ENCODE results near the gene GAS7.

Gene GAS7

GRCh38 chr17:10053782-10054540, 144.4 kb downstream of the GAS7 start:
- no peak for DNase-seq (ENCODE audit: low read depth in 2 of 3, low spot score in 2 of 3)

GRCh38 chr17:10052106-10052813, 146.1 kb downstream of the GAS7 start:
- DNase-seq (ENCODE audit: low read depth in 2 of 3, low spot score in 2 of 3): no peak

GRCh38 chr17:10051112-10051511, 147.3 kb downstream of the GAS7 start:
- no peak for DNase-seq (ENCODE audit: low read depth in 2 of 3, low spot score in 2 of 3)

GRCh38 chr17:10050597-10051101, 147.8 kb downstream of the GAS7 start:
- no peak for DNase-seq (ENCODE audit: low read depth in 2 of 3, low spot score in 2 of 3)

GRCh38 chr17:10048629-10049350, 149.6 kb downstream of the GAS7 start:
- DNase-seq (ENCODE audit: low read depth in 2 of 3, low spot score in 2 of 3): no peak

DNA sequence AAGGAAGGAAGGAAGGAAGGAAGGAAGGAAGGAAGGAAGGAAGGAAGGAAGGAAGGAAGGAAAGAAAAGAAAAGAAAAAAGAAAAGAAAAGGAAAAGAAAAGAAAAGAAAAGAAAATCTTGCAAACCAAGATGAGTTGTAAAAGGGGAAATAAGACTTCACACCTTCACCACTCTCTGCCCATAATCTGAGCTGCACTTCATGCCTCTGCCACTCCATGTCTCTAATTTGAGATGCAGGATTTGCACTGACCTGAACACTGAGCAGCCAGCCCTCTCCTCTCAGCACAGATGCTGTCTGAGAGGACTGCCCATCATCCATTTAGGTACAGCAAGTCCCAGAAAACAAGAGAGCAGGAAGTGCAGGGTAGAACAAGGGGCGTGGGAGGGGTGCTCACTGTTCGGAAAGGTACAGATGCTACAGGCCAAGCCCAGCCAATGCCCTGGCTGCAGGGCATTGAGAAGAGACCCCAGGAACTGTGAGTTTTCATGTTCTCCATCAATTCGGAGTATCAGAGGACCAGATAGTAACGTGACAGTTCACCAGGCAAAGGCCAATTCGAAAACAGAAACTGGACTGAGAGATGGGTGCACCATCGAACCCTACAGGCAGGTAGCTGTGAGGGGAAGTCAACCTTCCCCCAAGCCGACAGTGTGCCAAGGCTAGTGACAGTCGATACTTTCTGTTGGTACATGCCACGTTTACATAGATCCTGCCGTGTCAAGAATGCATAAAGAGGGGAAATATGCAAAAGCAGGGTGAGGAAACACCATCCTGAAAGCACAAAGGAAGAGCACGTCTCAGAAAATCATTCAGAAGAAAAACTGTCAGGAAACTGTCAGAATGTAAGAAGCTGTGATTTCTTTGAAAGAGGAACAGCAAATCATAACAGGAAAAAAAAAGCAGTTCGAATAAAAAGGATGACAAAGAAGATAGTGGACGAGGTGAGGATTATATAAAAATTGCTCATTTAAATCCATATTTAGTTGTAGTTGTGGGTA, 151.3 kb downstream of the GAS7 start:
- no peak for DNase-seq (ENCODE audit: low read depth in 2 of 3, low spot score in 2 of 3)

- no peak for DNase-seq (ENCODE audit: low read depth in 2 of 3, low spot score in 2 of 3)
Measured at GRCh38 chr17:10045871-10046658, 152.3 kb downstream of the GAS7 start.

GRCh38 chr17:10042589-10043244, 155.7 kb downstream of the GAS7 start:
- DNase-seq (ENCODE audit: low read depth in 2 of 3, low spot score in 2 of 3): no peak

DNA sequence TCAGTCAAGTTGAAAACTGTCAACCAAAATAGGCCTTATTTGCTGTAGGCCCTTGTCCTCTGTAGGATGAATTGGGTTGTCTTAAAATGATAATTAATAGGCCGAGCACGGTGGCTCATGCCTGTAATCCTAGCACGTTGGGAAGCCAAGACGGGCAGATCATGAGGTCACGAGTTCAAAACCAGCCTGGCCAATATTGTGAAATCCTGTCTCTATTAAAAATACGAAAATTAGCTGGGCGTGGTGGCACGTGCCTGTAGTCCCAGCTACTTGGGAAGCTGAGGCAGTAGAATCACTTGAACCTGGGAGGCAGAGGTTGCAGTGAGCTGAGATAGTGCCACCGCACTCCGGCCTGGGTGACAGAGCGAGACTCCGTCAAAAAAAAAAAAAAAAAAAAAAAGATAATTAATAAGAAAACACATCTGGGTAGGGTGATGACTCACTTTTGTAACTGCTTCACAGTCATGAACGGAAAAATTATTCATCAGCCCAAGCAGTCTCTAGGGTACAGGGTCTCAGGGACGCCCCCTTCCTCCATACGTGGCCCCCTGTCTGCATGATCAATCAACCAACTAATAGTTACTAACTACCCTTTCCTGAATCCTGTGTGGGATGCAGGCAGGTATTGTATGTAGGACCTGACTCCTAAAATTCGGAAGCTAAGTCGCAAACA, 156.4 kb downstream of the GAS7 start:
- DNase-seq (ENCODE audit: low read depth in 2 of 3, low spot score in 2 of 3): no peak

DNA sequence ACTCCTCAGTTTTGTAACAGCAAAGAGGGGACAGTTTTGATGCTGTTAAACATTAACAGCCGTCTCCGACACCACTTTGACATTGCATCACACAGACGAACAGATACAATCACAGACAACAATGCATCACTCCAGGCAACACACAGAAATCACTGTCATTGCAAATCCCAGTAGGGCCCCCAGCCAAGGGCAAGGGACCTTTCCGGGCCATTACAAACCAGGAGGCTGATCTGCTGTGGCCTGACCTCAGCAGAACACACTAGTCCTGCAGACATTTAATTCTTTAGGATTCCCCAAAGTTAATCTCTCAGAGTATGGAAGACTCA, 157.2 kb downstream of the GAS7 start:
- DNase-seq (ENCODE audit: low read depth in 2 of 3, low spot score in 2 of 3): no peak

DNA sequence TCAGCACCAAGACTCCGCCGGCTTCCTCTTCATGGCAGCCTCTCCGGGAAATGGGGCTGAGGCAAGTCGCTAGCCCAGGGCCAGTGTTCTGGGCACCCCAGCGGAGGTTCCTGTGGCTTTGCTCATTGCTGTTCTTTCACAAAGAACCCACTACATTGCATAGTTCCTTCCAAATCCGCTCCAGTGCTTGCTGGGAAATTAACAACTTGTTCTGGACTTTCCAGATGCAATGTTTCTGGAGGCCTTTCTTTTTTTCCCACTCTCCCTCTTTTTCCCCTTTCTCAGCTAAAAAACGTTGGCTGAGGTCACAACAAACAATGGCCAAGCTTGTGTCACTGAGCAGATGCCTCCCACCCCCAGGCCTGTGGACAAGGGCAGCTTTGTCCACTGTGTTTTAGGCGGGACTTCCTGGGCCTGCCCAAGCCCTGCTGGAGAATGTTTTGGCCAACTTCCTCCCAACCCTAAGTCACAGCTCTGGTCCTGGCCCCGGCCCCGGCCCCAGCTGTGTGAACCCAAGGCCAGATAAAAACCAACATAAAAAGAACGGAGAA, 161.8 kb downstream of the GAS7 start:
- DNase-seq (ENCODE audit: low read depth in 2 of 3, low spot score in 2 of 3): no peak

GRCh38 chr17:10035885-10036284, 162.5 kb downstream of the GAS7 start:
- no peak for DNase-seq (ENCODE audit: low read depth in 2 of 3, low spot score in 2 of 3)

- DNase-seq (ENCODE audit: low read depth in 2 of 3, low spot score in 2 of 3): no peak
Measured at GRCh38 chr17:10034719-10035475, 163.5 kb downstream of the GAS7 start.

- no peak for DNase-seq (ENCODE audit: low read depth in 2 of 3, low spot score in 2 of 3)
Measured at GRCh38 chr17:10033959-10034358, 164.4 kb downstream of the GAS7 start.

- DNase-seq (ENCODE audit: low read depth in 2 of 3, low spot score in 2 of 3): no peak
Measured at GRCh38 chr17:10033449-10033848, 165.0 kb downstream of the GAS7 start.

GRCh38 chr17:10032118-10032852, 166.1 kb downstream of the GAS7 start:
- DNase-seq (ENCODE audit: low read depth in 2 of 3, low spot score in 2 of 3): no peak

DNA sequence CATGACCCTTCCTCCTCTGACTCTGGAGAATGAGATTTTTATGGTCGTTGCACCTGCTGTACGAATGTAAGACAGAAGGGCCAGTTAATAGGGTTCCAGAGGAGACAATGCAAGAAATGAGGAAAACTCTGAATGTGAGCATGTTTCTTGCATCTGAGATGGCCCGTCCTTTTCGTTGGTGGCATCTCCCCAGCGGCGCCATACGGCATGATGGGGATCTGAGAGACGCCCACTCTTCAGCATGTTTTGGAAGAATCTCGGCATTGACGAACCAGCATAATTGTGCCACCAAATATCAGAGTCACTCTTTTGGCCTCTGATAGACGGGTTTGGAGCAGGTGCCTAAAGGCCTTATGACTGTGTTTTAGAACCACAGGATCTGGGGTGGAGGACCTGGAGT, 166.8 kb downstream of the GAS7 start:
- no peak for DNase-seq (ENCODE audit: low read depth in 2 of 3, low spot score in 2 of 3)
